Large intestine (tissue), 3 donors: ENCODE data around the gene CD47. TPM values are rescaled to one million over a fixed set of nuclear protein-coding genes. Genes with fewer than 3 reads are reported as not detected.

Experiments used
- DNase-seq, 2 donors: peaks; one replicate each; pipeline versions ENCODE4 v3.0.0 to v3.0.0-alpha.2; 2013
- H3K27ac ChIP-seq: one replicate; pipeline ENCODE4 v1.5.1; 2013; ENCODE audit warnings: low read length
- H3K27me3 ChIP-seq: 2 replicates; pipeline ENCODE4 v1.6.1; 2013; ENCODE audit warnings: low read length; ENCODE audit not compliant: control insufficient read depth, insufficient read depth
- H3K36me3 ChIP-seq: 2 replicates; pipeline ENCODE4 v1.6.1; 2013; ENCODE audit warnings: low read length; ENCODE audit not compliant: control insufficient read depth, insufficient read depth
- H3K4me1 ChIP-seq: one replicate; pipeline ENCODE4 v1.6.1; 2013; ENCODE audit warnings: low read length; ENCODE audit not compliant: control insufficient read depth, insufficient read depth
- H3K4me3 ChIP-seq: one replicate; pipeline ENCODE4 v1.5.1; 2013; ENCODE audit warnings: low read length
- H3K9me3 ChIP-seq: one replicate; pipeline ENCODE4 v1.6.1; 2013; ENCODE audit warnings: mild to moderate bottlenecking, low read depth, low read length, moderate library complexity; ENCODE audit not compliant: control insufficient read depth
- WGBS: methylation state at CpG from one replicate; pipeline ENCODE4 v1.1.5; 2013; ENCODE audit warnings: low lambda C conversion rate; ENCODE audit not compliant: insufficient coverage; 5-methylcytosine and 5-hydroxymethylcytosine counted together
- polyA plus RNA-seq: library from polyadenylated mRNA; unstranded; fragments of 120-200 nt; gene quantifications from one replicate; pipeline ENCODE4 v1.2.1, GENCODE V29; 2013

The CD47 gene
- polyA plus RNA-seq, 1 donor: 86.7 TPM

DNA sequence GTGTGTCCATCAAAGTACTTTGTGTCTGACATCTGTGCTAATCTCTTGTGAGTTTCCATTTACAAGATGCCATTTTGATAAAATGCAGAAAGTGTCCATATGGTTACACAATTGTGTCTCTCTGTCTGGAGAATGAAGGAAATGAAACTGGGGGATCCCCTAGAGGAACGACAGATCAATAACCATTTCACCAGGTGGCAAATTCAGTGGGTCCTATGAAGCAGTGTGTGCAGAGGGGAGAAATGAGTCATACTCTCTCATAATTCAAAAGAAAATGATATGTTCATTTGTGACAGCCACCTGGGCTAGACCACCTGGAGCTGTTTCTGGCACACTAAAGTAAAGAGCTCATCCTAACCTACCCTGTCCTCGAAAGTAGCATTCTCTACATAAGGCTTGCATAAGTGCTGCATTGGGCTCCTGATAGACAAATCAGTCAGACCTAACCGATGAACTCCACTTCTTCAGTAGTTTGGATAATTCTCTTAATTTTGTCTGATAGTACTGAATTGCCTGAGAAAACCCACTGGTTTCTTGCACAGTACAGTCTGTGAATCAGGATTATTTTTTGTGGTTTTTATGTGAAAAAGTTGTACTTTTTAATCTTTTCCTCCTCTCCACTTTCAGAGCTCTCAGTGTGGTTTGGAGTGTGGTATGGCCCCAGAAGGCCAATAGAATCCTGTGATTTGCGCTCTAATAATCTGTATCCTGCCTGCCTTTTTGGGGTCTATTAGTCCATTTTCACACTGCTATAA is 10.3 kb upstream of the CD47 start:
- Histone ChIP-seq H3K9me3 (no peaks in the 10 kb centered on the region), H3K27me3 (no peaks in the 10 kb centered on the region), H3K4me3 (no peak overlapping the region), H3K27ac (no peak overlapping the region), H3K4me1 (peaks cover 11% of the 10 kb centered on the region), H3K36me3 (no peaks in the 10 kb centered on the region)
- DNase-seq: no peak
- no CpG with 5 or more reads among the region's 4 CpGs for WGBS

DNA sequence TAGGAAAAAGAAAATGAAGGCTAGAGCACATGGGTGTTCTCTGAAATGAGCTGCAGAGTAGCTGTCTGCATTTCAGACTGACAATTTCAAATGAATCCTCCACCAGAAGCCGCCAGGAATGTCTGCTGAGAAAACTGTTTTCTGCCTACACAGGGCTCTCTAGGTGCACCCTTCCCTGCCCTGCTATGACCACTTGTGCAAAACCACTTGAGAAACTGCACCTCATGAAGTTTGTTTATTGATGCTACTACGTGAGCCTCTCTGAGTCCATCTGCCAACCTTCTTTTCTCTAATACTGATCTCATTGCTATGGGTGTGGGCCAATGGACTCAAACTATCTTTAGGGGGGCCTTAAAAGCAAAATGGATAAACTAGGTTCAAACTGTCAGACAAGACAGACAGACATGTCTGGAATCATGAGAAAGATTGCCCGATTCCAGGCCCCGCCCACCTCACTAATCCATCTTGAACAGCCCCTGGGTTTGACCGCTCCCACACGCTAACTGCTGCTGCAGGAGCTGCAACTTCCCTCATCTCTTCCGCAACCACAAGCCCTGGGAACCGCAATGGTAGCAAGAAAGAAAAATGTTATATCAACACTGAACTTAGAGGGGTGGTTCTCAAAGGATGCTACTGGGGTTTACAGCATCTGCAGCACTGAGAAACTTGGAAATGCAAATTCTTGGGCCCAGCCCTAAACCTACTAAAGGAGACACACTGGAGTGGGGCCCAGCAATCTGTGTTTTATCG is 9.0 kb upstream of the CD47 start:
- H3K4me3 ChIP-seq: no peak overlapping the region
- DNase-seq: no peak
- no peak overlapping the region for H3K27ac ChIP-seq
- no CpG with 5 or more reads among the region's 9 CpGs for WGBS
- peaks cover 12% of the 10 kb centered on the region for H3K4me1 ChIP-seq
- H3K36me3 ChIP-seq: no peaks in the 10 kb centered on the region
- H3K9me3 ChIP-seq: no peaks in the 10 kb centered on the region
- H3K27me3 ChIP-seq: no peaks in the 10 kb centered on the region

DNA sequence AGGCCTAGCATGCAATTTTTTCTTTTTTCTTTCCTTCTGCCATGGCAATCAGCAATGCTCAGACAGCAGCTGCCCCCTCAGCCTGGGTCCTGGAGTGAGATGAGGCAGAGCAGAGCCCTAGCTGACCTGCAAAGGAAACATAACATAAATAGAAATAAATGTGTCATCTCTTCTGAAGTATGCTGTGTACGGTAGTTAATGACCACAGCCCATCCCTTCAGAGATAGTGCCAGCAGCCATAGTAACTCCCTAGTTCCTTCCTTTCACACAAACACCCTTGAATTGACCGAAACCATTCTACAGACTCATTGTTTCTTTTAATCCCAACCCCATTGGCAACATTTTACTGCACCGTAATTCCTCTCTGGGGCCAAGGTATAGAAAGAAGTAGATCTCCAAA is 8.4 kb upstream of the CD47 start:
- H3K36me3 ChIP-seq: no peaks in the 10 kb centered on the region
- no peak for DNase-seq
- H3K27me3 ChIP-seq: no peaks in the 10 kb centered on the region
- peaks cover 12% of the 10 kb centered on the region for H3K4me1 ChIP-seq
- no peak overlapping the region for H3K4me3 ChIP-seq
- WGBS: no CpG with 5 or more reads among the region's 3 CpGs
- no peak overlapping the region for H3K27ac ChIP-seq
- no peaks in the 10 kb centered on the region for H3K9me3 ChIP-seq

GRCh38 chr3:108098003-108098370 is 7.2 kb upstream of the CD47 start:
- H3K9me3 ChIP-seq: no peaks in the 10 kb centered on the region
- no peaks in the 10 kb centered on the region for H3K27me3 ChIP-seq
- H3K27ac ChIP-seq: no peak overlapping the region
- H3K4me3 ChIP-seq: no peak overlapping the region
- no CpG with 5 or more reads among the region's 2 CpGs for WGBS
- H3K4me1 ChIP-seq: peaks cover 11% of the 10 kb centered on the region
- no peak for DNase-seq
- H3K36me3 ChIP-seq: no peaks in the 10 kb centered on the region

DNA sequence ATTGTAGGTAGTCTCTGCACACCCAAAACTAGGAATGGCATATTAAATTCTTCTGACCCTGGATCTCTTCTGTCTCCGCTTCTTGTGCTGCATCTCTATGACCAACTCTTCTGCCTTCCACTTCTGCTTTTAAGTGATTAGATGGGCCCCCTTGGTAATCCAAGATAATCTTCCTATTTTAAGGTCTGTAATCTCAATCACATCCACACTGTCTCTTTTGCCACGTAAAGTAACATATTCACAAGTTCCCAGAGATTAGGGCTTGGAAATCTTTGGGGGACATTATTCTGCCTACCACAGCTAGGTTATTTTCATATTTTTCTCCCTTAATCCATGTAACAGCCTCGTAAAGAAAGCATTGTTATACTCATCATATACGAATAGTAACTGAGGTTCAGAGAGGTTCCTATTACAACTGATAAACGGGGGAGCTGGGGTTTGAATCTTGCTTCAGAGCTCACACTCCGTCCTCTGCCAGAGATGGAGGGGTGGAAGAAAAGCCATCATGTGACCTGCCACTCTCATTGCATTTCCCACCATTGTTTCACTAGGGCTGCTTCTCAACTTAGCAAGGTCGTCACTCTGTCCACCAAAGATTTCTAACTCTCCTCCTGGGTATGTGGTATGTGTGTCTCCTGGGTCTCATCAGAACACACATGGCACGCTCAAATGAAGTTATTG is 6.6 kb upstream of the CD47 start:
- Histone ChIP-seq H3K27me3 (no peaks in the 10 kb centered on the region), H3K36me3 (no peaks in the 10 kb centered on the region), H3K9me3 (no peaks in the 10 kb centered on the region), H3K4me1 (peaks cover 9% of the 10 kb centered on the region), H3K4me3 (peak overlapping the region; percentile 19), H3K27ac (peak overlapping the region; percentile 63)
- WGBS: no CpG with 5 or more reads among the region's 8 CpGs
- no peak for DNase-seq

DNA sequence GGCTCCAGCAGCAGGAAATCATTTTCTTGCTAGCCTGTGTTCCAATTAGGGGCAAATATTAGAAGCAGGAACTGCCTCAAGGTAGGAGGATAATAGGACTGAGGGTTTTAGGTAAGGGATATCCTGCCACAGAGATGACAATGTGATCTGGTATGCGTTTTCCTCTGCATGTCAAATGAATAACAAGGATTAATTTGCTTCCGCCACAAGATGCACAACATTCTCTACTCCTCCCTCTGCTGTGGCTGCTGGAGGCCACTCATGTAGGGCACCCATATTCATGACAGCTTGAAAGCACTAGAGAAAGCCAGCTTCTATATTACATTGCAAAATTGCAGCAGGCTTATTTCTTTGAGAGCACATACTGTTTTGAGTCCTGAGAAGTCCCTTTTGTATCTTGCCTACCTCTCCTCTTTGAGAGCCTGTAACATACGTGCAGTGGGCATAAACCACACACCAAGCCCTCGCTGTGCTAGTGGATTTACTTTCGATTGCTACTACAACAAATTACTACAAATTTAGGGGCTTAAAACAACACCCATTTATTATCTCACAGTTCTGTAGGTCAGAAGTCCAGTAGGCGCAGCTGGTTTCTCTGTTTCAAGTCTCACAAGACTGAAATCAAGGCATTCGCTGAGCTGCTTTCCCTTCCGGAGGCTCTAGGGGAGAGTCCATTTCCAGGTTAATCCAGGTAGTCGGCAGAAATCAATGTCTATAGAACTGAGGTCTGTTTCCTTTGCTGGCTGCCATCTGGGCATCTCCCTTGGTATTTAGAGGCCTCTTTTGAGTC is 5.9 kb upstream of the CD47 start:
- no CpG with 5 or more reads among the region's 9 CpGs for WGBS
- H3K27me3 ChIP-seq: peaks cover 1% of the 10 kb centered on the region
- peak overlapping the region; percentile 63 for H3K27ac ChIP-seq
- DNase-seq: peak; percentile 69 to 86
- peak overlapping the region; percentile 19 for H3K4me3 ChIP-seq
- H3K4me1 ChIP-seq: peaks cover 9% of the 10 kb centered on the region
- no peaks in the 10 kb centered on the region for H3K9me3 ChIP-seq
- H3K36me3 ChIP-seq: no peaks in the 10 kb centered on the region

DNA sequence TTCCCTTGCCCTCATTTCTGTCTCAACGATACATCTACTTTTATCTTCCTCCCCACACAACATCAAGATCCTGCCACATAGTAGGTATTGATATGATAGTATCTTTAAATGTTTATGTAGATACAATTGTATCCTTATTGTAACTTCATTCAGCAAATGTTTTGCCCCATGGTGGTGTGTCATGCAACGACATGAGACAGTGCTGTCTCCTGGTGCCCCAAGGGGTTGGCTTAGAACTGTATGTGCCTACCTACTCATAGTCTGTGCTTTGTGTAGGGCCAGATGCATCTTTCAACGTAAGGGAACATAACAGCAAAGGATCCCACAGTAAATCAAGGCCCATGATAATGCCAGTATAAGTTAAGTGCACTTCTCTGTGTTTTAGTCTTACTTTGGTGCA is 2.8 kb upstream of the CD47 start:
- Histone ChIP-seq H3K27me3 (peaks cover 3% of the 10 kb centered on the region), H3K4me3 (no peak overlapping the region), H3K9me3 (peaks cover 4% of the 10 kb centered on the region), H3K36me3 (no peaks in the 10 kb centered on the region), H3K4me1 (peaks cover 17% of the 10 kb centered on the region), H3K27ac (no peak overlapping the region)
- WGBS: no CpG with 5 or more reads among the region's 3 CpGs
- DNase-seq: no peak

DNA sequence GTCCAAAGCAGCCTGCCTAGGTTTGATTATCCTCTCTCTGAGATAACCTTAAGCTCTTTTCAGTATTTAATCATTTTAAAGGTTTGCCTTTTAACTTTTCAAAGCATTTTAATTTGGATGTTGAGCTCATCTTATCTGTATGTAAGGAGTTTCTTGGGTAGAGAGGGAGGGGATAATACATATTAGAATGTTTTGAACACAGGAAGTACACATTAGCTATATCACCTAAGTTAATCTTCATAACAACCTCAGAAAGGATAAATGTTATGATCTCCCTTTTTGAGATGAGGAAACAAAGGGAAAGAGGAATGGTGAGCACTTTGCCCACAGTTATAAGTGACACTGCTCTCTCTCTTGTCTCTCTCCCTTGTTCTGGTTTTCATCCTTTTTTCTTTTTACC is 2.2 kb upstream of the CD47 start:
- Histone ChIP-seq H3K27me3 (peaks cover 3% of the 10 kb centered on the region), H3K36me3 (no peaks in the 10 kb centered on the region), H3K4me3 (no peak overlapping the region), H3K4me1 (peaks cover 17% of the 10 kb centered on the region), H3K9me3 (peaks cover 4% of the 10 kb centered on the region), H3K27ac (no peak overlapping the region)
- DNase-seq: no peak

GRCh38 chr3:108092501-108092900 is 1.7 kb upstream of the CD47 start:
- no CpG with 5 or more reads among the region's 3 CpGs for WGBS

More at GRCh38 chr3:108092501-108092900, 1.7 kb upstream of the CD47 start:
- Histone ChIP-seq H3K36me3 (no peaks in the 10 kb centered on the region), H3K4me3 (no peak overlapping the region), H3K4me1 (peaks cover 17% of the 10 kb centered on the region), H3K27me3 (peaks cover 3% of the 10 kb centered on the region), H3K9me3 (peaks cover 4% of the 10 kb centered on the region), H3K27ac (no peak overlapping the region)
- no peak for DNase-seq
